ENCODE results near the gene ITPRID1. TPM values are rescaled to one million over a fixed set of nuclear protein-coding genes. Genes with fewer than 3 reads are reported as not detected.
A peak's percentile ranks its signal among the peaks of the same experiment; 100 is the strongest.

Gene ITPRID1
- total and polyA plus RNA-seq, 10 of the 15 experiments (the other 5 are each of a cell fraction or from before 2014, with no cell fraction given) = 0.06 TPM; not detected in 9

DNA sequence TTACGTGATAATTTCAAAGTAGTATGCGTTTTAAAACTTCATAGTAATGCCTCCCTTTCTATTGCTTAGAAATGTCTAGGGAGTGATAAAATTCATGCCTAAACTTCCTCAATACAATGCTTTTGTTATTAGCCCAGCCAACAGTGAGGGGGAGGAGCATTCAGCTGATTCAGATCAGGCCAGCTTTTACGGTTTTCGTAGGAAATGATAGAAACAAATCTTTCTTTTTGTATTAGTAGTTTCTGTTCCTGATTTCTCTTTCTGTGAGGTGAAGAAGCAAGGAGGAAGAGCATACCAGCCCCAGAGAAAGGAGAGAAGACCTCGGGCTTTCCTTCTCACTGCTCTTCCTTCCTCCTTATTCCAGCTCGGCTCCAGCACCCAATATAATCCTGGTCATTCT, 35.2 kb upstream of the ITPRID1 start (continued):
- TF ChIP-seq BCL11A (IDR thresholded peaks at IDR 0.05; ENCODE audit: low read depth, low read length) = no peak
- no peak for TF ChIP-seq ZNF217 (IDR thresholded peaks at IDR 0.05)
- TF ChIP-seq, protein P1, sequence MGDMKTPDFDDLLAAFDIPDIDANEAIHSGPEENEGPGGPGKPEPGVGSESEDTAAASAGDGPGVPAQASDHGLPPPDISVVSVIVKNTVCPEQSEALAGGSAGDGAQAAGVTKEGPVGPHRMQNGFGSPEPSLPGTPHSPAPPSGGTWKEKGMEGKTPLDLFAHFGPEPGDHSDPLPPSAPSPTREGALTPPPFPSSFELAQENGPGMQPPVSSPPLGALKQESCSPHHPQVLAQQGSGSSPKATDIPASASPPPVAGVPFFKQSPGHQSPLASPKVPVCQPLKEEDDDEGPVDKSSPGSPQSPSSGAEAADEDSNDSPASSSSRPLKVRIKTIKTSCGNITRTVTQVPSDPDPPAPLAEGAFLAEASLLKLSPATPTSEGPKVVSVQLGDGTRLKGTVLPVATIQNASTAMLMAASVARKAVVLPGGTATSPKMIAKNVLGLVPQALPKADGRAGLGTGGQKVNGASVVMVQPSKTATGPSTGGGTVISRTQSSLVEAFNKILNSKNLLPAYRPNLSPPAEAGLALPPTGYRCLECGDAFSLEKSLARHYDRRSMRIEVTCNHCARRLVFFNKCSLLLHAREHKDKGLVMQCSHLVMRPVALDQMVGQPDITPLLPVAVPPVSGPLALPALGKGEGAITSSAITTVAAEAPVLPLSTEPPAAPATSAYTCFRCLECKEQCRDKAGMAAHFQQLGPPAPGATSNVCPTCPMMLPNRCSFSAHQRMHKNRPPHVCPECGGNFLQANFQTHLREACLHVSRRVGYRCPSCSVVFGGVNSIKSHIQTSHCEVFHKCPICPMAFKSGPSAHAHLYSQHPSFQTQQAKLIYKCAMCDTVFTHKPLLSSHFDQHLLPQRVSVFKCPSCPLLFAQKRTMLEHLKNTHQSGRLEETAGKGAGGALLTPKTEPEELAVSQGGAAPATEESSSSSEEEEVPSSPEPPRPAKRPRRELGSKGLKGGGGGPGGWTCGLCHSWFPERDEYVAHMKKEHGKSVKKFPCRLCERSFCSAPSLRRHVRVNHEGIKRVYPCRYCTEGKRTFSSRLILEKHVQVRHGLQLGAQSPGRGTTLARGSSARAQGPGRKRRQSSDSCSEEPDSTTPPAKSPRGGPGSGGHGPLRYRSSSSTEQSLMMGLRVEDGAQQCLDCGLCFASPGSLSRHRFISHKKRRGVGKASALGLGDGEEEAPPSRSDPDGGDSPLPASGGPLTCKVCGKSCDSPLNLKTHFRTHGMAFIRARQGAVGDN (IDR thresholded peaks at IDR 0.05) = no peak
- TF ChIP-seq IKZF2 (IDR thresholded peaks at IDR 0.05) = peak; percentile 42 to 54; a peak in 3 of 4 replicates
- TF ChIP-seq JUNB (IDR thresholded peaks at IDR 0.05) = peak; percentile 51; the same call in 1 of the 2 replicates
- no peak for TF ChIP-seq SP1 (IDR thresholded peaks at IDR 0.05; ENCODE audit: low read depth, low read length)
- TF ChIP-seq SIX5 (IDR thresholded peaks at IDR 0.05; ENCODE audit: low read depth, low read length, severe bottlenecking) = no peak
- no peak for TF ChIP-seq NFIC (IDR thresholded peaks at IDR 0.05; ENCODE audit: low read depth, low read length)
- no peak for TF ChIP-seq CBX3 (IDR thresholded peaks at IDR 0.05; ENCODE audit: borderline replicate concordance, low read depth)
- TF ChIP-seq, protein P2, sequence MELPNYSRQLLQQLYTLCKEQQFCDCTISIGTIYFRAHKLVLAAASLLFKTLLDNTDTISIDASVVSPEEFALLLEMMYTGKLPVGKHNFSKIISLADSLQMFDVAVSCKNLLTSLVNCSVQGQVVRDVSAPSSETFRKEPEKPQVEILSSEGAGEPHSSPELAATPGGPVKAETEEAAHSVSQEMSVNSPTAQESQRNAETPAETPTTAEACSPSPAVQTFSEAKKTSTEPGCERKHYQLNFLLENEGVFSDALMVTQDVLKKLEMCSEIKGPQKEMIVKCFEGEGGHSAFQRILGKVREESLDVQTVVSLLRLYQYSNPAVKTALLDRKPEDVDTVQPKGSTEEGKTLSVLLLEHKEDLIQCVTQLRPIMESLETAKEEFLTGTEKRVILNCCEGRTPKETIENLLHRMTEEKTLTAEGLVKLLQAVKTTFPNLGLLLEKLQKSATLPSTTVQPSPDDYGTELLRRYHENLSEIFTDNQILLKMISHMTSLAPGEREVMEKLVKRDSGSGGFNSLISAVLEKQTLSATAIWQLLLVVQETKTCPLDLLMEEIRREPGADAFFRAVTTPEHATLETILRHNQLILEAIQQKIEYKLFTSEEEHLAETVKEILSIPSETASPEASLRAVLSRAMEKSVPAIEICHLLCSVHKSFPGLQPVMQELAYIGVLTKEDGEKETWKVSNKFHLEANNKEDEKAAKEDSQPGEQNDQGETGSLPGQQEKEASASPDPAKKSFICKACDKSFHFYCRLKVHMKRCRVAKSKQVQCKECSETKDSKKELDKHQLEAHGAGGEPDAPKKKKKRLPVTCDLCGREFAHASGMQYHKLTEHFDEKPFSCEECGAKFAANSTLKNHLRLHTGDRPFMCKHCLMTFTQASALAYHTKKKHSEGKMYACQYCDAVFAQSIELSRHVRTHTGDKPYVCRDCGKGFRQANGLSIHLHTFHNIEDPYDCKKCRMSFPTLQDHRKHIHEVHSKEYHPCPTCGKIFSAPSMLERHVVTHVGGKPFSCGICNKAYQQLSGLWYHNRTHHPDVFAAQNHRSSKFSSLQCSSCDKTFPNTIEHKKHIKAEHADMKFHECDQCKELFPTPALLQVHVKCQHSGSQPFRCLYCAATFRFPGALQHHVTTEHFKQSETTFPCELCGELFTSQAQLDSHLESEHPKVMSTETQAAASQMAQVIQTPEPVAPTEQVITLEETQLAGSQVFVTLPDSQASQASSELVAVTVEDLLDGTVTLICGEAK (IDR thresholded peaks at IDR 0.05; ENCODE audit: borderline replicate concordance) = no peak
- TF ChIP-seq ZNF384 (IDR thresholded peaks at IDR 0.05; ENCODE audit: borderline replicate concordance, low read depth, low read length) = no peak
- TF ChIP-seq RAD51 (IDR thresholded peaks at IDR 0.05) = no peak
- TF ChIP-seq YY1 (IDR thresholded peaks at IDR 0.05; ENCODE audit: low read depth, low read length) = no peak
- TF ChIP-seq HDAC6 (IDR thresholded peaks at IDR 0.05; ENCODE audit: unreplicated experiment) = no peak
- TF ChIP-seq MYC (IDR thresholded peaks at IDR 0.05; ENCODE audit: insufficient read depth, insufficient read length, insufficient replicate concordance, low read length, severe bottlenecking) = no peak
- no peak for TF ChIP-seq ESRRA (IDR thresholded peaks at IDR 0.05; ENCODE audit: low read length)
- TF ChIP-seq SREBF2 (IDR thresholded peaks at IDR 0.05; ENCODE audit: low read length) = no peak
- TF ChIP-seq TCF7 (IDR thresholded peaks at IDR 0.05; ENCODE audit: borderline replicate concordance) = no peak
- TF ChIP-seq ZBED1 (IDR thresholded peaks at IDR 0.05; ENCODE audit: borderline replicate concordance) = no peak
- peak; percentile 34 for TF ChIP-seq IKZF1 (conservative IDR thresholded peaks at IDR 0.05)
- no peak for TF ChIP-seq BRCA1 (IDR thresholded peaks at IDR 0.05; ENCODE audit: low read depth, low read length)
- 0 out of 2 replicates have a peak, but pooled peaks have one; percentile 33 for TF ChIP-seq IRF4 (IDR thresholded peaks at IDR 0.05; ENCODE audit: low read depth, low read length)
